ENCODE measurements around the gene SYNE2. TPM values are rescaled to one million over a fixed set of nuclear protein-coding genes. Genes with fewer than 3 reads are reported as not detected.
A peak's percentile ranks its signal among the peaks of the same experiment; 100 is the strongest.

The SYNE2 gene
- total and polyA plus RNA-seq, 2 donors (not counting 1 experiment from before 2014, with no cell fraction given) = 3.1 to 15.4 TPM

DNA sequence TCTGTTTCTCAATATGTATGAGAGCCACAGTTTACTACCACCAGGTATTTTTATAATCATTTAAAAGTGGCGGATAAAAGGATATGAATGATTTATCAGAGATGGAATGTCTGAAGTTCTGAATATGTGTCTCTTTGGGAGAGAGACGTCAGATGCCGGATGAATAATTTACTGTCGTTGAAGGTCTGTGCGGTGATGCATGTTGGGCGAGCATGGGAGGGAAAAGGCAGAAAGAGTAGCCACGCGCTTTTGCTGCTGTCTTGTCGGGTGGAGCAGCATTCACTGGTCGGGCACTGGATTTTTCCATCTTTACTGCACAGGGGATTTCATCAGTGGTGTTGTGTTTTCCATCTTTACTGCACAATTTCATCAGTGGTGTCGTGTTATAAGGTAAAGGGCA lies 65.6 kb downstream of the SYNE2 start:
- no peaks in the 10 kb centered on the region for H3K27me3 ChIP-seq (ENCODE audit: control insufficient read depth, insufficient read depth, low read length)
- H4K20me1 ChIP-seq (ENCODE audit: control insufficient read depth, extremely low read depth, insufficient read depth, low read length) = no peaks in the 10 kb centered on the region
- H3K4me3 ChIP-seq (replicated peaks in 1 of 4; ENCODE audit: control extremely low read depth in 1 of 4, insufficient read depth in 1 of 4, low read depth in 3 of 4, low read length in 4 of 4) = no peak overlapping the region
- no peak overlapping the region for H3K4me2 ChIP-seq (ENCODE audit: extremely low read depth, insufficient read depth, low read length)
- no peak for DNase-seq (ENCODE audit: low read depth in 2 of 2)
- H3K9me3 ChIP-seq (ENCODE audit: control insufficient read depth, insufficient read depth, low read depth, low read length) = no peaks in the 10 kb centered on the region
- H3K36me3 ChIP-seq (ENCODE audit: control insufficient read depth, insufficient read depth, low read length) = no peaks in the 10 kb centered on the region
- no peaks in the 10 kb centered on the region for H3K4me1 ChIP-seq (ENCODE audit: control insufficient read depth, extremely low read depth, insufficient read depth, low read length)
- TF ChIP-seq EZH2 (IDR thresholded peaks at IDR 0.05; ENCODE audit: low read length, missing control alignments) = no peak
- TF ChIP-seq, protein P1, sequence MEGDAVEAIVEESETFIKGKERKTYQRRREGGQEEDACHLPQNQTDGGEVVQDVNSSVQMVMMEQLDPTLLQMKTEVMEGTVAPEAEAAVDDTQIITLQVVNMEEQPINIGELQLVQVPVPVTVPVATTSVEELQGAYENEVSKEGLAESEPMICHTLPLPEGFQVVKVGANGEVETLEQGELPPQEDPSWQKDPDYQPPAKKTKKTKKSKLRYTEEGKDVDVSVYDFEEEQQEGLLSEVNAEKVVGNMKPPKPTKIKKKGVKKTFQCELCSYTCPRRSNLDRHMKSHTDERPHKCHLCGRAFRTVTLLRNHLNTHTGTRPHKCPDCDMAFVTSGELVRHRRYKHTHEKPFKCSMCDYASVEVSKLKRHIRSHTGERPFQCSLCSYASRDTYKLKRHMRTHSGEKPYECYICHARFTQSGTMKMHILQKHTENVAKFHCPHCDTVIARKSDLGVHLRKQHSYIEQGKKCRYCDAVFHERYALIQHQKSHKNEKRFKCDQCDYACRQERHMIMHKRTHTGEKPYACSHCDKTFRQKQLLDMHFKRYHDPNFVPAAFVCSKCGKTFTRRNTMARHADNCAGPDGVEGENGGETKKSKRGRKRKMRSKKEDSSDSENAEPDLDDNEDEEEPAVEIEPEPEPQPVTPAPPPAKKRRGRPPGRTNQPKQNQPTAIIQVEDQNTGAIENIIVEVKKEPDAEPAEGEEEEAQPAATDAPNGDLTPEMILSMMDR (conservative IDR thresholded peaks at IDR 0.05 in 1 of 2, IDR thresholded peaks at IDR 0.05 in 1 of 2; ENCODE audit: low read depth in 1 of 2, low read length in 2 of 2) = no peak
- no peak overlapping the region for H3K9ac ChIP-seq (ENCODE audit: insufficient read depth, low read length)
- H2AFZ ChIP-seq (ENCODE audit: low read length) = no peak overlapping the region
- H3K27ac ChIP-seq (ENCODE audit: insufficient read depth, low read length) = no peak overlapping the region
- H3K79me2 ChIP-seq (ENCODE audit: control insufficient read depth, insufficient read depth, low read length) = no peaks in the 10 kb centered on the region

GRCh38 chr14:63922696-63923421 lies 70.1 kb downstream of the SYNE2 start:
- Histone ChIP-seq H3K27me3 (ENCODE audit: control insufficient read depth, insufficient read depth, low read length) (no peaks in the 10 kb centered on the region), H3K36me3 (ENCODE audit: control insufficient read depth, insufficient read depth, low read length) (no peaks in the 10 kb centered on the region), H3K9me3 (ENCODE audit: control insufficient read depth, insufficient read depth, low read depth, low read length) (no peaks in the 10 kb centered on the region), H3K4me2 (ENCODE audit: extremely low read depth, insufficient read depth, low read length) (no peak overlapping the region), H3K4me3 (replicated peaks in 1 of 4; ENCODE audit: control extremely low read depth in 1 of 4, insufficient read depth in 1 of 4, low read depth in 3 of 4, low read length in 4 of 4) (no peak overlapping the region), H3K27ac (ENCODE audit: insufficient read depth, low read length) (no peak overlapping the region), H2AFZ (ENCODE audit: low read length) (no peak overlapping the region), H3K4me1 (ENCODE audit: control insufficient read depth, extremely low read depth, insufficient read depth, low read length) (no peaks in the 10 kb centered on the region), H3K79me2 (ENCODE audit: control insufficient read depth, insufficient read depth, low read length) (no peaks in the 10 kb centered on the region), H4K20me1 (ENCODE audit: control insufficient read depth, extremely low read depth, insufficient read depth, low read length) (no peaks in the 10 kb centered on the region), H3K9ac (ENCODE audit: insufficient read depth, low read length) (no peak overlapping the region)
- peak in 1 of 2 donors; percentile 75 for DNase-seq (ENCODE audit: low read depth in 2 of 2)
- TF ChIP-seq EZH2 (IDR thresholded peaks at IDR 0.05; ENCODE audit: low read length, missing control alignments) = no peak
- TF ChIP-seq, protein P1 (conservative IDR thresholded peaks at IDR 0.05 in 1 of 2, IDR thresholded peaks at IDR 0.05 in 1 of 2; ENCODE audit: low read depth in 1 of 2, low read length in 2 of 2) = no peak

- no peak overlapping the region for H3K27ac ChIP-seq (ENCODE audit: insufficient read depth, low read length)
- H4K20me1 ChIP-seq (ENCODE audit: control insufficient read depth, extremely low read depth, insufficient read depth, low read length) = no peaks in the 10 kb centered on the region
- H3K36me3 ChIP-seq (ENCODE audit: control insufficient read depth, insufficient read depth, low read length) = no peaks in the 10 kb centered on the region
- H2AFZ ChIP-seq (ENCODE audit: low read length) = no peak overlapping the region
- H3K4me1 ChIP-seq (ENCODE audit: control insufficient read depth, extremely low read depth, insufficient read depth, low read length) = no peaks in the 10 kb centered on the region
- H3K27me3 ChIP-seq (ENCODE audit: control insufficient read depth, insufficient read depth, low read length) = no peaks in the 10 kb centered on the region
- DNase-seq (ENCODE audit: low read depth in 2 of 2) = no peak
- no peaks in the 10 kb centered on the region for H3K79me2 ChIP-seq (ENCODE audit: control insufficient read depth, insufficient read depth, low read length)
- H3K9ac ChIP-seq (ENCODE audit: insufficient read depth, low read length) = no peak overlapping the region
- no peaks in the 10 kb centered on the region for H3K9me3 ChIP-seq (ENCODE audit: control insufficient read depth, insufficient read depth, low read depth, low read length)
- no peak for TF ChIP-seq EZH2 (IDR thresholded peaks at IDR 0.05; ENCODE audit: low read length, missing control alignments)
- TF ChIP-seq, protein P1 (conservative IDR thresholded peaks at IDR 0.05 in 1 of 2, IDR thresholded peaks at IDR 0.05 in 1 of 2; ENCODE audit: low read depth in 1 of 2, low read length in 2 of 2) = no peak
- H3K4me3 ChIP-seq (replicated peaks in 1 of 4; ENCODE audit: control extremely low read depth in 1 of 4, insufficient read depth in 1 of 4, low read depth in 3 of 4, low read length in 4 of 4) = no peak overlapping the region
- H3K4me2 ChIP-seq (ENCODE audit: extremely low read depth, insufficient read depth, low read length) = no peak overlapping the region
Observed at GRCh38 chr14:63923422-63923752, 70.6 kb downstream of the SYNE2 start.

Measured in fibroblast of lung (primary cell).